ENCODE data around the gene KRT81.
A peak's percentile ranks its signal among the peaks of the same experiment; 100 is the strongest.
"Not testable (repeated sequence)": the region's sequence is repeated elsewhere in the genome, so short reads cannot be mapped to it uniquely, and the experiment has no call there.

Gene KRT81

DNA sequence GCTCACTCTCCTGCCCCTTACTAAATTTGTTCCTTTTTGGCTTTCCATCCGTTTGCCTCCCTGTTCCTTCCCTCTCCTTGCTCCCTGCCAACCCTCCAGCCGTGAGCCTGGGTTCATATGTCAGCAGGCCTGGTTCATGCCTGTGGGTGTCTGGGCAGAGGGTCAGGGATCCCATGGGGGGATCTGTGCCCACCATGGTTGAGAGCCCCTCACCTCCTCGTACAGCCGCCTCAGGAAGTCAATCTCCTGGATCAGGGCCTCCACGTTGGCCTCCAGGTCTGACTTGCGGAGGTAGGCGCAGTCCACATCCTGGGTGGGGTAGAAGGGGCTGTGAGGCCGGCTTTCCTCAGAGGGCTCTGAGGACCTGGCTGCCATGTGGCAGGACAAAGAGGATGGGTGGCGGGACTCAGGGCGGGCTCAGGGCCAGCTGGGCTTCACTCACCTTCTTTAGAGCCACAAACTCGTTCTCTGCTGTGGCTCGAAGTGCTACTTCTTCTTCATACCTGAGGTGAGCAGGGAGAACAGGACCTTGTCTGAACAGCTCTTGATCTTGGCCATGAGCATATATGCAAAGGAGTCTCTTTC lies 26.2 kb upstream of the KRT81 start:
- DNase-seq (ENCODE audit: low read depth), result no peak

- DNase-seq (ENCODE audit: low read depth), result no peak
Observed at GRCh38 chr12:52316701-52317100, 25.4 kb upstream of the KRT81 start.

- no peak for DNase-seq (ENCODE audit: low read depth)
Observed at GRCh38 chr12:52316290-52316689, 25.0 kb upstream of the KRT81 start.

GRCh38 chr12:52315721-52316120 lies 24.4 kb upstream of the KRT81 start:
- DNase-seq (ENCODE audit: low read depth), result not testable (repeated sequence)

- DNase-seq (ENCODE audit: low read depth), result no peak
Observed at GRCh38 chr12:52314511-52314910, 23.2 kb upstream of the KRT81 start.

DNA sequence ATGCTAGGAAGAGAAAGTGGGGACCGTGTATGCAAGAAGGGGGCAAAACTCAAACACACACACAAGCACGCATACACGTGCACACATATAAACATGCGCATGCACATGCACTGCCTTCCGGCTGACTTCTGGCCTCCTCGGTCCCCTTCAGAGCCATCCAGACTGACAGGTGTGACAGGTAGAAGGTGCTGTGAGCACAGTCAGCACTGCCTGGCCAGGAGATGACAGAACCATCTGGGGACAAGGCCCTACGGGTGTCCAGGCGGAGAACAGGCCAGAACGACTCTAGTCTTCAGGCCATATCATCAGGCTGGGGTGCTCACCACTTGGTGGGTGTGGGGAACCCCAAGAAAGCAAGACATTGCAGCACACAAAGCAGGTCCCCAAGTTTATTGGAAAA lies 22.6 kb upstream of the KRT81 start:
- no peak for DNase-seq (ENCODE audit: low read depth)

GRCh38 chr12:52313461-52313860 lies 22.1 kb upstream of the KRT81 start:
- DNase-seq (ENCODE audit: low read depth), result no peak

GRCh38 chr12:52312086-52312485 lies 20.8 kb upstream of the KRT81 start:
- DNase-seq (ENCODE audit: low read depth), result no peak

DNA sequence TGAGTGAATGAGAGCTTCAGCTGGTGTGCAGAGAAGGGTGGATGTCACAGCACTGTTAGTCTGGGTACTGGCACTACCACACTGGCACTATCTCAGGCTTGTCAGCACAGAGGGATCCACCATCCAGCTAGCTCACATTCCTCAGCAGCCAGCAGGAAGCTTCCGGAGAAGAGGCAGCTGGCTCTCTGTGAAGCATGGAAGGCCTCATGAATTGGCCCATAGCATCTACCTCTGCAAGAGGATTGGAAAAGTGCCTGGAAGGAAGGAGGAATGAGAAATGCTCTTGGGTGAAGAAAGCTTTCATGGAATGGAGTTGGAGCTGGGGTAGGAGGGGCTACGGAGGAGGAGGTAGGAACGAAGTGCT lies 19.9 kb upstream of the KRT81 start:
- DNase-seq (ENCODE audit: low read depth), result no peak

DNA sequence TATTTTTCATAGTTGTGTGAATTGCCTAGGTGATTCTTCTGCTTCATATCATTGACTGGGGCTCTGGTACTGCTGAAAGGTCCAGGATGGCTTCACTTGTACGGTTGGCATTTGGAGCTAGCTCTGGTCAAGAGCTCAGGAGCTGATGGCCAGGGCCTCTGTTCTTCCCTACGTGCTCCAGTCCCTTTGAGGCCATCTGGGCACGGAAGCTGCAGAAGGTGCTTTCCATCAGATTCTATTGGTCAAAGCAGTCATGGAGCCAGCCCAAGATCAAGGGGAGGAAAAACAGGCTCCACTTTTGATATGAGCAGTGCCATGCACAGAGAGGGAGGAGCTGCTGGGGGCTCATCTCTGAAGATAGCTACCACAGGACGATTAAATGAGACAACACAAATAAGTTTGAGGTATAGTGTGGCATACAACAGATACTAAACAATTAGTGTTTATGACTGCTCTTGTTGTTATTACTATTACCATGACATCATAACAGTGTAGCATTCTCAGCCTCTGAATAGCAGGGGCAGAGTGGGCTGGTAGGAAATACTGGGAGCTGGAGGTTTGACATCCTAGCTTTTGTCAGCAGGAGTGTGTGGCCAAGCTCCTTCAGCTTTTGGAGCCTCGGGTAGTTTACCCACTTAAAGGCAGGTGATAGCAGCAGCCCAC lies 19.4 kb upstream of the KRT81 start:
- DNase-seq (ENCODE audit: low read depth), result no peak

GRCh38 chr12:52308806-52309425 lies 17.6 kb upstream of the KRT81 start:
- no peak for DNase-seq (ENCODE audit: low read depth)

DNA sequence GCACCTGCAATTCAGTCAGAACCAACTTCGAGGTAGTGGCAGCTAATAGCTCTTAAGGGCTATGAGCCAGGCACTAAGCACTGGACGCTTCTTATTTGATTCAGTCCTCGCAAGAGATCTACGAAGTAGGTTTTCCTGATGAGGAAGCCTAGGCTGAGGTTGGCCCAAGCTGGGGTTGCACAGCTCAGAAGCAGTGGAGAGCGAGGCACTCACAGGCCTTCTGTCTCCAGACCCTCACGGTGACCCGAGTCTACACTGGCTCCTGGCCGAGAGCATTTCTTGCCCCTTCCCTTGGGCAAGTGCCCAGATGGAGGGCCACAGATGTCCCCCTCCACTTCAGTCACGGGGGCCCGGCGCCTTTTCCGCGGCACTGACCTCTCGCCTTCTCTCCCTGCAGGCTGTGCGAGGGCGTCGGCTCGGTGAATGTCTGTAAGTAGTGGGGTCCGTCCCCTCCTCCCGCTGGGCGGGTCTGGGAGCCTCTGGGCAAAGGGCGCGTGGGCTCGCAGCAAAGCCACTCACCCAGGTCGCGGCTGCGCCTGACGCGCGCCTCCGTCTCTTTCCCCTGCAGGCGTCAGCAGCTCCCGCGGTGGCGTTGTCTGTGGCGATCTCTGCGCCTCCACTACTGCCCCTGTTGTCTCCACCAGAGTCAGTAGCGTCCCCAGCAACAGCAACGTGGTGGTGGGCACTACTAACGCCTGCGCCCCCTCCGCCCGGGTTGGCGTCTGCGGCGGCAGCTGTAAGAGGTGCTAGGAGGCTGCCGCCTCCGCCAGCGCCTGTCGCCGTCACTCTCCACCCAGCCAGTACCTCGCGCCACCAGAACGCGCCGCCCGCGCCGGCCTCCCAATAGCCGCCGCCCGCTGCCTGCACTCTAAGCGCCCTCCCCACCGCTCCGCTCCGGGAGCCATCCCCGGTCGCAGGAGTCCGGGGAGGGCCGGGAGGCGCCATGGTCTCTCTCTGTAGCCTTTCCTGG lies 16.8 kb upstream of the KRT81 start:
- peak; percentile 51 for DNase-seq (ENCODE audit: low read depth)

DNA sequence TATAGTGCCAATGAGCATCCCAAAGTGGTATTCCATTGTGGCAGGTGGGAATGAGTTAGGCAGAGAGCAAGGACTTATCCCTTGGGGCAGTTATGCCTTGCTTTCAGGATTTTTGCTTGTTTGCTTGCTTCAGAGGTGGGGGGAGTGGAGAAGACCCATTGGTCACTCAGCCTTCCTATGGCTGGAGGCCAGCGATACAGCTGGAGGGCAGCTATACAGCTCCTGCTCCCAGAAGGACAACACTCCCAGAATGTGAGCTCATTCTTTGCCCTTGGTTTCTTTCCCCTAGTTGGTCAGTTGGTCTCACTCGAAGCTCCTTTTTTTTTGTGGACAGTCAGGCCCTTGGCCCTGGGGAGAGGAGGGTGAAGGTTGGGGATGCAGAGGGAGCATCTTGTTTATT lies 15.4 kb upstream of the KRT81 start:
- DNase-seq (ENCODE audit: low read depth), result no peak

DNA sequence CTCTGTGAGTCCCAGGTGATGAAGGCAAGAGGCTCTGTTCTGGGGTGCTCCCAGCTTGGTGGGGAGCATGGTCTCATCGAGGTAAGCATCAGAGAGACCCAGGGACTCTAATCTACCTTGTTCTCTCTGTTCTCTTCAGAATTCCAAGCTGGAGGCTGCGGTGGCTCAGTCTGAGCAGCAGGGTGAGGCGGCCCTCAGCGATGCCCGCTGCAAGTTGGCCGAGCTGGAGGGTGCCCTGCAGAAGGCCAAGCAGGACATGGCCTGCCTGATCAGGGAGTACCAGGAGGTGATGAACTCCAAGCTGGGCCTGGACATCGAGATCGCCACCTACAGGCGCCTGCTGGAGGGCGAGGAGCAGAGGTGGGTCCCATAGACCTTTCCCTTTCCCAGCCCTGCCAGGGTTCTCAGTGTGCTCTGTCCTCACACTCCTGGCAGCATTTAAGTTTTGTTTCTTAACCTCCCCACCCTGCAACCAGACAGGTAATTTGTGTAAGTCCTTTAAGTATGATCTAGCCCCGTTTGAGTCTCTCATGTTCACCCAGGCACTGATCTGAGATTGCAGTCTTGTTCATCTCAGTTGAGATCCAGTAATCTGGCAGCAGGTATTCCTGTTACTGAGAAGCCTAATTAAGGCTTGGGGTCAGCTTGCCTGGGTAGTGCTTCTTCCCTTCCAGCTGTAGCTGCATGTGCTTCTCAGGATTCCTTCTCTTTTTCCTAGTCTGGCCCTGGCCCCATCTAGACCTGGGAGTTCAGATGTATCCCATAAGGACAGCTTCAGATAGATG lies 14.8 kb upstream of the KRT81 start:
- no peak for DNase-seq (ENCODE audit: low read depth)

- DNase-seq (ENCODE audit: low read depth), result not testable (repeated sequence)
Observed at GRCh38 chr12:52304941-52305411, 13.6 kb upstream of the KRT81 start.

- not testable (repeated sequence) for DNase-seq (ENCODE audit: low read depth)
Observed at GRCh38 chr12:52302242-52302914, 11.0 kb upstream of the KRT81 start.

- not testable (repeated sequence) for DNase-seq (ENCODE audit: low read depth)
Observed at GRCh38 chr12:52301721-52302120, 10.4 kb upstream of the KRT81 start.

- DNase-seq (ENCODE audit: low read depth), result no peak
Observed at GRCh38 chr12:52300796-52301691, 9.7 kb upstream of the KRT81 start.

- no peak for DNase-seq (ENCODE audit: low read depth)
Observed at GRCh38 chr12:52298677-52299190, 7.4 kb upstream of the KRT81 start.
